ENCODE results near the gene ZNF324.
"Not testable (repeated sequence)": the region's sequence is repeated elsewhere in the genome, so short reads cannot be mapped to it uniquely, and the experiment has no call there.

Gene ZNF324

GRCh38 chr19:58471736-58472135, 4.9 kb downstream of the ZNF324 start:
- no peak for DNase-seq

- no peak for DNase-seq
These were observed 6.9 kb downstream of the ZNF324 start for GRCh38 chr19:58473775-58474174.

- peak; percentile 67 for DNase-seq
These were observed 7.6 kb downstream of the ZNF324 start for GRCh38 chr19:58474291-58474996.

GRCh38 chr19:58474997-58475713, 8.3 kb downstream of the ZNF324 start:
- DNase-seq = no peak

- peak; percentile 97 for DNase-seq
These were observed 9.0 kb downstream of the ZNF324 start, which contains the start of gene ZNF446 for GRCh38 chr19:58475714-58476497. Gene ZNF446, plus strand, starts transcription at chr19:58476352. Its CDS starts 867 bp downstream, at chr19:58477219.

- peak; percentile 18 for DNase-seq
These were observed 9.7 kb downstream of the ZNF324 start for GRCh38 chr19:58476498-58477015.

GRCh38 chr19:58477130-58477529, 10.2 kb downstream of the ZNF324 start:
- no peak for DNase-seq

- DNase-seq = no peak
These were observed 11.0 kb downstream of the ZNF324 start for GRCh38 chr19:58477871-58478270.

GRCh38 chr19:58479303-58479702, 12.4 kb downstream of the ZNF324 start:
- DNase-seq = no peak

- no peak for DNase-seq
These were observed 13.0 kb downstream of the ZNF324 start for GRCh38 chr19:58479736-58480480.

GRCh38 chr19:58480481-58480830, 13.6 kb downstream of the ZNF324 start:
- no peak for DNase-seq

- DNase-seq = no peak
These were observed 14.0 kb downstream of the ZNF324 start for GRCh38 chr19:58480831-58481230.

GRCh38 chr19:58482372-58482771, 15.5 kb downstream of the ZNF324 start:
- DNase-seq = no peak

- no peak for DNase-seq
These were observed 16.9 kb downstream of the ZNF324 start for GRCh38 chr19:58483776-58484175.

- DNase-seq = not testable (repeated sequence)
These were observed 17.5 kb downstream of the ZNF324 start for GRCh38 chr19:58484349-58484748.

GRCh38 chr19:58491393-58491792, 24.5 kb downstream of the ZNF324 start:
- no peak for DNase-seq

- DNase-seq = no peak
These were observed 25.4 kb downstream of the ZNF324 start for GRCh38 chr19:58492265-58492664.

GRCh38 chr19:58497634-58498170, 30.8 kb downstream of the ZNF324 start:
- DNase-seq = no peak

- DNase-seq = no peak
These were observed 31.6 kb downstream of the ZNF324 start for GRCh38 chr19:58498316-58499020.

GRCh38 chr19:58499021-58499927, 32.4 kb downstream of the ZNF324 start:
- peak; percentile 99 for DNase-seq
